Cardiac muscle cell (in vitro differentiated cells and primary cell): Measurements from ENCODE around the gene THADA. TPM values are rescaled to one million over a fixed set of nuclear protein-coding genes. Genes with fewer than 3 reads are reported as not detected.
A peak's percentile ranks its signal among the peaks of the same experiment; 100 is the strongest.

Experiments
- DNase-seq, 2 donors: peaks; one replicate each; pipeline versions ENCODE4 v3.0.0 to v3.0.0-alpha.2; 2010 to 2017; ENCODE audit warnings: low read depth in 1 of 2, low spot score in 1 of 2
- H3K27ac ChIP-seq: fragments of 200-600 bp; sonication (generic); 2 replicates; pipeline ENCODE4 v1.5.1; 2016
- H3K27me3 ChIP-seq: fragments of 200-600 bp; sonication (generic); 2 replicates; pipeline ENCODE4 v1.6.0; 2016; ENCODE audit warnings: control low read depth
- H3K36me3 ChIP-seq: fragments of 200-600 bp; sonication (generic); 2 replicates; pipeline ENCODE4 v1.5.1; 2016; ENCODE audit warnings: control low read depth
- H3K4me1 ChIP-seq: fragments of 200-600 bp; sonication (generic); 2 replicates; pipeline ENCODE4 v1.8.1; 2017; ENCODE audit warnings: low read depth, mild to moderate bottlenecking, mixed run types
- H3K4me3 ChIP-seq: fragments of 200-600 bp; sonication (generic); 2 replicates; pipeline ENCODE4 v1.5.1; 2016; ENCODE audit warnings: mild to moderate bottlenecking
- H3K9me3 ChIP-seq: fragments of 200-600 bp; sonication (generic); 2 replicates; pipeline ENCODE4 v1.5.1; 2017; ENCODE audit warnings: low read depth, mild to moderate bottlenecking, control low read depth
- CTCF ChIP-seq: IDR thresholded peaks from 2 replicates; pipeline ENCODE4 v1.5.1; 2012; ENCODE audit warnings: low read depth, mild to moderate bottlenecking, low read length
- polyA plus RNA-seq: library from polyadenylated mRNA; unstranded; fragments of >200 nt; fragmentation: Nextera tagmentation; extraction: Ambion mirVana; gene quantifications from 2 replicates; pipeline ENCODE4 v1.2.1, GENCODE V29; 2016
- total RNA-seq: library from RNA; depleted of rRNA; stranded (reverse); fragments of >200 nt; gene quantifications from 2 replicates; pipeline ENCODE4 v1.2.3, GENCODE V29; 2016

THADA gene
- total and polyA plus RNA-seq, 2 experiments from 2014 or later = 11.9 to 17.3 TPM

GRCh38 chr2:43475137-43475846, 120.5 kb downstream of the THADA start:
- H3K36me3 ChIP-seq = no peaks in the 10 kb centered on the region
- H3K4me3 ChIP-seq = no peak overlapping the region
- DNase-seq = peak in 1 of 2 donors; percentile 49
- H3K4me1 ChIP-seq = peaks cover 34% of the 10 kb centered on the region
- H3K27me3 ChIP-seq = no peaks in the 10 kb centered on the region
- no peak for TF ChIP-seq CTCF
- no peaks in the 10 kb centered on the region for H3K9me3 ChIP-seq
- no peak overlapping the region for H3K27ac ChIP-seq

DNA sequence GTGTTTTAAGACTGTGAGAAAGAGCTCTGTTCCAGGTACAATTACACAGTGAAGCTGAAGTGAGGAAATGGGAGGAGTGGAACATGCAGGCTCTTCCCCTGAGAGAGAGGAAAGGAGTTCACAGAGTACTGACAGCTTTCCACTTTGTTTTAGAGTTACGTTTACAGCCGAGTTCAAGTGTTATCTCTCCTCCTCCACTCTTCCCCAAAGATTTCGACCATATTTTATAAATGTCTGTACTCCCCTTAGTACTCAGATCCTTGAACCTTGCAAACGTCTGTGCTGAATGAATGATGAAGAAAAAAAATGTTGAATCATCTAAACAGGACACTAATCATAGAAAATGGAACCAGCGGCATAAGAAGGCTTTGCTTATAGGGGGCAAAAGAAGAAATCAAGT, 121.6 kb downstream of the THADA start:
- Histone ChIP-seq H3K9me3 (no peaks in the 10 kb centered on the region), H3K27me3 (no peaks in the 10 kb centered on the region), H3K36me3 (no peaks in the 10 kb centered on the region), H3K4me1 (peaks cover 34% of the 10 kb centered on the region), H3K27ac (no peak overlapping the region), H3K4me3 (no peak overlapping the region)
- TF ChIP-seq CTCF = no peak
- no peak for DNase-seq

- no peak for DNase-seq
- peaks cover 30% of the 10 kb centered on the region for H3K4me1 ChIP-seq
- H3K36me3 ChIP-seq = no peaks in the 10 kb centered on the region
- H3K9me3 ChIP-seq = no peaks in the 10 kb centered on the region
- no peaks in the 10 kb centered on the region for H3K27me3 ChIP-seq
- no peak overlapping the region for H3K27ac ChIP-seq
- H3K4me3 ChIP-seq = no peak overlapping the region
- no peak for TF ChIP-seq CTCF
Observed at GRCh38 chr2:43473767-43474166, 122.1 kb downstream of the THADA start.

GRCh38 chr2:43472527-43473194, 123.2 kb downstream of the THADA start:
- no peak for DNase-seq
- H3K4me1 ChIP-seq = peaks cover 23% of the 10 kb centered on the region

GRCh38 chr2:43469713-43470112, 126.1 kb downstream of the THADA start:
- H3K27me3 ChIP-seq = no peaks in the 10 kb centered on the region
- no peak overlapping the region for H3K27ac ChIP-seq
- H3K9me3 ChIP-seq = no peaks in the 10 kb centered on the region
- H3K4me1 ChIP-seq = peaks cover 6% of the 10 kb centered on the region
- H3K36me3 ChIP-seq = no peaks in the 10 kb centered on the region
- H3K4me3 ChIP-seq = no peak overlapping the region
- TF ChIP-seq CTCF = no peak
- DNase-seq = no peak

More at GRCh38 chr2:43472527-43473194, 123.2 kb downstream of the THADA start:
- no peak overlapping the region for H3K27ac ChIP-seq
- H3K27me3 ChIP-seq = no peaks in the 10 kb centered on the region
- no peak for TF ChIP-seq CTCF
- H3K4me3 ChIP-seq = no peak overlapping the region
- H3K36me3 ChIP-seq = no peaks in the 10 kb centered on the region
- H3K9me3 ChIP-seq = no peaks in the 10 kb centered on the region
